ENCODE results near the gene KIAA1191. TPM values are rescaled to one million over a fixed set of nuclear protein-coding genes. Genes with fewer than 3 reads are reported as not detected.

The KIAA1191 gene
- total RNA-seq, 4 donors from 2014 or later = 59.2 to 76.2 (median 71.0) TPM

GRCh38 chr5:176356179-176356566 lies 5.4 kb downstream of the KIAA1191 start:
- no peak for TF ChIP-seq CTCF (IDR thresholded peaks at IDR 0.05; ENCODE audit: low read depth)

GRCh38 chr5:176355400-176356178 lies 6.0 kb downstream of the KIAA1191 start:
- no peak for TF ChIP-seq CTCF (IDR thresholded peaks at IDR 0.05; ENCODE audit: low read depth)

GRCh38 chr5:176353533-176353932 lies 8.0 kb downstream of the KIAA1191 start:
- TF ChIP-seq CTCF (IDR thresholded peaks at IDR 0.05; ENCODE audit: low read depth) = no peak

GRCh38 chr5:176352116-176352878 lies 9.3 kb downstream of the KIAA1191 start:
- no peak for TF ChIP-seq CTCF (IDR thresholded peaks at IDR 0.05; ENCODE audit: low read depth)

GRCh38 chr5:176350416-176350815 lies 11.1 kb downstream of the KIAA1191 start:
- TF ChIP-seq CTCF (IDR thresholded peaks at IDR 0.05; ENCODE audit: low read depth) = no peak

GRCh38 chr5:176342766-176343458 lies 18.7 kb downstream of the KIAA1191 start:
- TF ChIP-seq CTCF (IDR thresholded peaks at IDR 0.05; ENCODE audit: low read depth) = no peak

GRCh38 chr5:176342158-176342483 lies 19.4 kb downstream of the KIAA1191 start:
- TF ChIP-seq CTCF (IDR thresholded peaks at IDR 0.05; ENCODE audit: low read depth) = no peak
